ENCODE results near the gene UBE2D2. TPM values are rescaled to one million over a fixed set of nuclear protein-coding genes. Genes with fewer than 3 reads are reported as not detected.

The UBE2D2 gene
- total and polyA plus RNA-seq, 2 experiments from 2014 or later, result 120 to 172 TPM

DNA sequence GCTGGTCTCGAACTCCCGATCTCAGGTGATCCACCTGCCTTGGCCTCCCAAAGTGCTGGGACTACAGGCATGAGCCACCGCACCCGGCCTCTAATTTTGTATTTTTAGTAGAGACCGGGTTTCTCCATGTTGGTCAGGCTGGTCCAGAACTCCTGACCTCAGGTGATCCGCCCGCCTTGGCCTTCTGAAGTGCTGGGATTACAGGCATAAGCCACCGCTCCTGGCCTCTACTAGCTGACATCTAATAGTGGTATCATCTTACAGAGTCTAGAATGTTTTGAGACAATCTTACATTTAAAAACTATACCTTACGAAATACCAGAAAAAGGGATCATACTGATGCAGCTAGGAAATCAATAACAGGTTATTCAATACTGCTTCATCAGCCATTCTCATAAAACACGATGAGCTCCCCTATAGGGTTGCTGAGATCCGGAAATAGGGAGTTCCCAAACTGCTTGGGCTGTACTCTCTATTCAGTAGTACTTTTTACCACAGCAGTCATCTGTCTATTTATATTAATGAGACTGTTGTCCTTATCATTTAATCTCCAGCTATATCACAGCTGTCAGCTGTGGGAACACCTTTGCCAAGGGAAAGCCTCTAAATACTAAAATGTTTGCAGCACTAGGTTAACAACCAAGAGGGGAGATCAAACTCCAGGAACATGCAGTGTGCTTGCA is 8.1 kb upstream of the UBE2D2 start:
- DNase-seq (ENCODE audit: low spot score) (no peak), ATAC-seq (no peak)
- no peak overlapping the region for H3K4me3 Mint-ChIP-seq
- no peaks in the 10 kb centered on the region for H3K79me2 ChIP-seq (replicated peaks; ENCODE audit: insufficient read depth)
- H3K27ac ChIP-seq (ENCODE audit: low read depth), result no peak overlapping the region
- H3K27ac Mint-ChIP-seq, result no peak overlapping the region
- no peaks in the 10 kb centered on the region for H3K27me3 ChIP-seq (ENCODE audit: insufficient read depth)
- H3K4me3 ChIP-seq, result no peak overlapping the region
- H3K27me3 Mint-ChIP-seq (ENCODE audit: insufficient read depth, low read depth, poor library complexity), result peaks cover 5% of the 10 kb centered on the region
- no peaks in the 10 kb centered on the region for H3K4me1 ChIP-seq (ENCODE audit: insufficient read depth)
- no peak overlapping the region for H3K4me2 ChIP-seq
- H3K36me3 ChIP-seq (ENCODE audit: insufficient read depth), result no peaks in the 10 kb centered on the region
- peaks cover 23% of the 10 kb centered on the region for H3K9me3 Mint-ChIP-seq
- no peaks in the 10 kb centered on the region for H3K9me2 ChIP-seq (ENCODE audit: insufficient read depth)
- H4K20me1 ChIP-seq (replicated peaks; ENCODE audit: insufficient read depth), result no peaks in the 10 kb centered on the region
- no peaks in the 10 kb centered on the region for H3K4me1 Mint-ChIP-seq
- no peak for TF ChIP-seq EZH2 (IDR thresholded peaks at IDR 0.05; ENCODE audit: low read depth, unreplicated experiment)
- no peak for TF ChIP-seq CTCF (conservative IDR thresholded peaks at IDR 0.05; ENCODE audit: low read depth in 2 of 2)
- TF ChIP-seq EZH2phosphoT487 (IDR thresholded peaks at IDR 0.05; ENCODE audit: unreplicated experiment), result no peak
- no peak for TF ChIP-seq ZNF331 (CRISPR knock-in tag; IDR thresholded peaks at IDR 0.05; ENCODE audit: low read depth)
- TF ChIP-seq NANOG (IDR thresholded peaks at IDR 0.05; ENCODE audit: borderline replicate concordance), result no peak
- TF ChIP-seq ETS1 (IDR thresholded peaks at IDR 0.05), result no peak
- TF ChIP-seq, protein P1, sequence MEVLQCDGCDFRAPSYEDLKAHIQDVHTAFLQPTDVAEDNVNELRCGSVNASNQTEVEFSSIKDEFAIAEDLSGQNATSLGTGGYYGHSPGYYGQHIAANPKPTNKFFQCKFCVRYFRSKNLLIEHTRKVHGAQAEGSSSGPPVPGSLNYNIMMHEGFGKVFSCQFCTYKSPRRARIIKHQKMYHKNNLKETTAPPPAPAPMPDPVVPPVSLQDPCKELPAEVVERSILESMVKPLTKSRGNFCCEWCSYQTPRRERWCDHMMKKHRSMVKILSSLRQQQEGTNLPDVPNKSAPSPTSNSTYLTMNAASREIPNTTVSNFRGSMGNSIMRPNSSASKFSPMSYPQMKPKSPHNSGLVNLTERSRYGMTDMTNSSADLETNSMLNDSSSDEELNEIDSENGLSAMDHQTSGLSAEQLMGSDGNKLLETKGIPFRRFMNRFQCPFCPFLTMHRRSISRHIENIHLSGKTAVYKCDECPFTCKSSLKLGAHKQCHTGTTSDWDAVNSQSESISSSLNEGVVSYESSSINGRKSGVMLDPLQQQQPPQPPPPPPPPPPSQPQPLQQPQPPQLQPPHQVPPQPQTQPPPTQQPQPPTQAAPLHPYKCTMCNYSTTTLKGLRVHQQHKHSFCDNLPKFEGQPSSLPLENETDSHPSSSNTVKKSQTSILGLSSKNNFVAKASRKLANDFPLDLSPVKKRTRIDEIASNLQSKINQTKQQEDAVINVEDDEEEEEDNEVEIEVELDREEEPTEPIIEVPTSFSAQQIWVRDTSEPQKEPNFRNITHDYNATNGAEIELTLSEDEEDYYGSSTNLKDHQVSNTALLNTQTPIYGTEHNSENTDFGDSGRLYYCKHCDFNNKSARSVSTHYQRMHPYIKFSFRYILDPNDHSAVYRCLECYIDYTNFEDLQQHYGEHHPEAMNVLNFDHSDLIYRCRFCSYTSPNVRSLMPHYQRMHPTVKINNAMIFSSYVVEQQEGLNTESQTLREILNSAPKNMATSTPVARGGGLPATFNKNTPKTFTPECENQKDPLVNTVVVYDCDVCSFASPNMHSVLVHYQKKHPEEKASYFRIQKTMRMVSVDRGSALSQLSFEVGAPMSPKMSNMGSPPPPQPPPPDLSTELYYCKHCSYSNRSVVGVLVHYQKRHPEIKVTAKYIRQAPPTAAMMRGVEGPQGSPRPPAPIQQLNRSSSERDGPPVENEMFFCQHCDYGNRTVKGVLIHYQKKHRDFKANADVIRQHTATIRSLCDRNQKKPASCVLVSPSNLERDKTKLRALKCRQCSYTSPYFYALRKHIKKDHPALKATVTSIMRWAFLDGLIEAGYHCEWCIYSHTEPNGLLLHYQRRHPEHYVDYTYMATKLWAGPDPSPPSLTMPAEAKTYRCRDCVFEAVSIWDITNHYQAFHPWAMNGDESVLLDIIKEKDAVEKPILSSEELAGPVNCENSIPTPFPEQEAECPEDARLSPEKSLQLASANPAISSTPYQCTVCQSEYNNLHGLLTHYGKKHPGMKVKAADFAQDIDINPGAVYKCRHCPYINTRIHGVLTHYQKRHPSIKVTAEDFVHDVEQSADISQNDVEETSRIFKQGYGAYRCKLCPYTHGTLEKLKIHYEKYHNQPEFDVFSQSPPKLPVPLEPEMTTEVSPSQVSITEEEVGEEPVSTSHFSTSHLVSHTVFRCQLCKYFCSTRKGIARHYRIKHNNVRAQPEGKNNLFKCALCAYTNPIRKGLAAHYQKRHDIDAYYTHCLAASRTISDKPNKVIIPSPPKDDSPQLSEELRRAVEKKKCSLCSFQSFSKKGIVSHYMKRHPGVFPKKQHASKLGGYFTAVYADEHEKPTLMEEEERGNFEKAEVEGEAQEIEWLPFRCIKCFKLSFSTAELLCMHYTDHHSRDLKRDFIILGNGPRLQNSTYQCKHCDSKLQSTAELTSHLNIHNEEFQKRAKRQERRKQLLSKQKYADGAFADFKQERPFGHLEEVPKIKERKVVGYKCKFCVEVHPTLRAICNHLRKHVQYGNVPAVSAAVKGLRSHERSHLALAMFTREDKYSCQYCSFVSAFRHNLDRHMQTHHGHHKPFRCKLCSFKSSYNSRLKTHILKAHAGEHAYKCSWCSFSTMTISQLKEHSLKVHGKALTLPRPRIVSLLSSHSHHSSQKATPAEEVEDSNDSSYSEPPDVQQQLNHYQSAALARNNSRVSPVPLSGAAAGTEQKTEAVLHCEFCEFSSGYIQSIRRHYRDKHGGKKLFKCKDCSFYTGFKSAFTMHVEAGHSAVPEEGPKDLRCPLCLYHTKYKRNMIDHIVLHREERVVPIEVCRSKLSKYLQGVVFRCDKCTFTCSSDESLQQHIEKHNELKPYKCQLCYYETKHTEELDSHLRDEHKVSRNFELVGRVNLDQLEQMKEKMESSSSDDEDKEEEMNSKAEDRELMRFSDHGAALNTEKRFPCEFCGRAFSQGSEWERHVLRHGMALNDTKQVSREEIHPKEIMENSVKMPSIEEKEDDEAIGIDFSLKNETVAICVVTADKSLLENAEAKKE (CRISPR knock-in tag; IDR thresholded peaks at IDR 0.05), result no peak
- no peak for TF ChIP-seq POLR2AphosphoS5 (IDR thresholded peaks at IDR 0.05; ENCODE audit: low read depth)
- TF ChIP-seq JUNB (IDR thresholded peaks at IDR 0.05; ENCODE audit: unreplicated experiment), result no peak
- TF ChIP-seq ZNF114 (CRISPR knock-in tag; IDR thresholded peaks at IDR 0.05), result no peak
- no peak for TF ChIP-seq REST (IDR thresholded peaks at IDR 0.05; ENCODE audit: unreplicated experiment)
- TF ChIP-seq CREB1 (CRISPR knock-in tag; IDR thresholded peaks at IDR 0.05; ENCODE audit: low read depth), result no peak
- TF ChIP-seq STAT1 (IDR thresholded peaks at IDR 0.05; ENCODE audit: unreplicated experiment), result no peak
- H3K36me3 Mint-ChIP-seq (ENCODE audit: low read depth), result peaks cover 18% of the 10 kb centered on the region
- H2AFZ ChIP-seq, result no peak overlapping the region
- H3F3A ChIP-seq (replicated peaks; ENCODE audit: low read depth), result no peaks in the 10 kb centered on the region; the same call in 1 of the 2 replicates
